NCI-H2227 (cell line): ENCODE results near the gene ARHGEF39.

ENCODE experiments used
- DNase-seq: peaks from one replicate; lab custom pipeline; 2025; ENCODE audit not compliant: unreplicated experiment; lab: John Stamatoyannopoulos, UW

ARHGEF39 gene

DNA sequence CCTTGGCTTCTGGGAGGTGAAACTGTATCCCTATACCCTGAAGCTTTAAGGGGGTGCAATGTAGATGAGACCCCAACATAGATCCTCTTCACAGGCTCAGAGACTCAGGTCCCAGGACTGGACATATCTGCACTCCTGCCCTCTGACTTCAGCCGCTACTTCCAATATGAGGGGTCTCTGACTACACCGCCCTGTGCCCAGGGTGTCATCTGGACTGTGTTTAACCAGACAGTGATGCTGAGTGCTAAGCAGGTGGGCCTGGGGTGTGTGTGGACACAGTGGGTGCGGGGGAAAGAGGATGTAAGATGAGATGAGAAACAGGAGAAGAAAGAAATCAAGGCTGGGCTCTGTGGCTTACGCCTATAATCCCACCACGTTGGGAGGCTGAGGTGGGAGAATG lies 14.1 kb upstream of the ARHGEF39 start:
- no peak for DNase-seq

DNA sequence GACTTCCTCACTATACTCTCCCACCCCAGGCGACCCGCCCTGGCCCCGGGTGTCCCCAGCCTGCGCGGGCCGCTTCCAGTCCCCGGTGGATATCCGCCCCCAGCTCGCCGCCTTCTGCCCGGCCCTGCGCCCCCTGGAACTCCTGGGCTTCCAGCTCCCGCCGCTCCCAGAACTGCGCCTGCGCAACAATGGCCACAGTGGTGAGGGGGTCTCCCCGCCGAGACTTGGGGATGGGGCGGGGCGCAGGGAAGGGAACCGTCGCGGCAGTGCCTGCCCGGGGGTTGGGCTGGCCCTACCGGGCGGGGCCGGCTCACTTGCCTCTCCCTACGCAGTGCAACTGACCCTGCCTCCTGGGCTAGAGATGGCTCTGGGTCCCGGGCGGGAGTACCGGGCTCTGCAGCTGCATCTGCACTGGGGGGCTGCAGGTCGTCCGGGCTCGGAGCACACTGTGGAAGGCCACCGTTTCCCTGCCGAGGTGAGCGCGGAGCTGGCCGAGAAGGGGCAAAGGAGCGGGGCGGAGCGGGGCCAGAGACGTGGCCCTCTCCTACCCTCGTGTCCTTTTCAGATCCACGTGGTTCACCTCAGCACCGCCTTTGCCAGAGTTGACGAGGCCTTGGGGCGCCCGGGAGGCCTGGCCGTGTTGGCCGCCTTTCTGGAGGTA lies 10.9 kb upstream of the ARHGEF39 start:
- DNase-seq = peak; percentile 84

GRCh38 chr9:35675204-35675603 lies 10.2 kb upstream of the ARHGEF39 start:
- no peak for DNase-seq

DNA sequence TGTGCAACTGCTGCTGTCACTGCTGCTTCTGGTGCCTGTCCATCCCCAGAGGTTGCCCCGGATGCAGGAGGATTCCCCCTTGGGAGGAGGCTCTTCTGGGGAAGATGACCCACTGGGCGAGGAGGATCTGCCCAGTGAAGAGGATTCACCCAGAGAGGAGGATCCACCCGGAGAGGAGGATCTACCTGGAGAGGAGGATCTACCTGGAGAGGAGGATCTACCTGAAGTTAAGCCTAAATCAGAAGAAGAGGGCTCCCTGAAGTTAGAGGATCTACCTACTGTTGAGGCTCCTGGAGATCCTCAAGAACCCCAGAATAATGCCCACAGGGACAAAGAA lies 9.0 kb upstream of the ARHGEF39 start:
- no peak for DNase-seq

DNA sequence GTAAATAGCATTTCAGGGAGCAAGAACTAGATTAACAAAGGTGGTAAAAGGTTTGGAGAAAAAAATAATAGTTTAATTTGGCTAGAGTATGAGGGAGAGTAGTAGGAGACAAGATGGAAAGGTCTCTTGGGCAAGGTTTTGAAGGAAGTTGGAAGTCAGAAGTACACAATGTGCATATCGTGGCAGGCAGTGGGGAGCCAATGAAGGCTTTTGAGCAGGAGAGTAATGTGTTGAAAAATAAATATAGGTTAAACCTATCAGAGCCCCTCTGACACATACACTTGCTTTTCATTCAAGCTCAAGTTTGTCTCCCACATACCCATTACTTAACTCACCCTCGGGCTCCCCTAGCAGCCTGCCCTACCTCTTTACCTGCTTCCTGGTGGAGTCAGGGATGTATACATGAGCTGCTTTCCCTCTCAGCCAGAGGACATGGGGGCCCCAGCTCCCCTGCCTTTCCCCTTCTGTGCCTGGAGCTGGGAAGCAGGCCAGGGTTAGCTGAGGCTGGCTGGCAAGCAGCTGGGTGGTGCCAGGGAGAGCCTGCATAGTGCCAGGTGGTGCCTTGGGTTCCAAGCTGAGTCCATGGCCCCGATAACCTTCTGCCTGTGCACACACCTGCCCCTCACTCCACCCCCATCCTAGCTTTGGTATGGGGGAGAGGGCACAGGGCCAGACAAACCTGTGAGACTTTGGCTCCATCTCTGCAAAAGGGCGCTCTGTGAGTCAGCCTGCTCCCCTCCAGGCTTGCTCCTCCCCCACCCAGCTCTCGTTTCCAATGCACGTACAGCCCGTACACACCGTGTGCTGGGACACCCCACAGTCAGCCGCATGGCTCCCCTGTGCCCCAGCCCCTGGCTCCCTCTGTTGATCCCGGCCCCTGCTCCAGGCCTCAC lies 8.4 kb upstream of the ARHGEF39 start, which contains the start of gene CA9:
Gene CA9 (plus strand): TSS at position 797 of the 893 bp plus-strand sequence. CDS start 32 bp downstream, at position 829.
- DNase-seq = no peak

GRCh38 chr9:35669331-35670145 lies 4.5 kb upstream of the ARHGEF39 start:
- DNase-seq = no peak

DNA sequence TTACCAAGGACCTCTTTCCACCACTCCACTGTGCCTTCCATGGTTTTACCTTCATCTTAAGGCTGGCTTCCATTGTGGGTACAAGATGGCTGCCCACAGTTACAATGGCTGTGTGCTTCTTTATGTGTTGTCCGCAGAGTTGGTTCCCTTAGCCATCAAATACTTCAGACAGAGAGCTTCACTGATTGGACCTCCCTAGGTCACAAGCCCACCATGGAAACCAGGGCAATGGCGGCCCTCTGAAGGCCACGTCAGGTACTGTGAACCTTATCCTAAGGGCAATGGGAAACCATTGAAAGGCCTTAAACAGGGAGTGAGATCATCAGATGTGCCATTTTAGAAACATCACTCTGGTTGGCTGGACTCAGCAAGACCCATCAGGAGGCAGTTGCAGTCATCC lies 2.9 kb upstream of the ARHGEF39 start:
- DNase-seq = no peak

- DNase-seq = no peak
These were observed 1.6 kb upstream of the ARHGEF39 start for GRCh38 chr9:35666549-35666948.

DNA sequence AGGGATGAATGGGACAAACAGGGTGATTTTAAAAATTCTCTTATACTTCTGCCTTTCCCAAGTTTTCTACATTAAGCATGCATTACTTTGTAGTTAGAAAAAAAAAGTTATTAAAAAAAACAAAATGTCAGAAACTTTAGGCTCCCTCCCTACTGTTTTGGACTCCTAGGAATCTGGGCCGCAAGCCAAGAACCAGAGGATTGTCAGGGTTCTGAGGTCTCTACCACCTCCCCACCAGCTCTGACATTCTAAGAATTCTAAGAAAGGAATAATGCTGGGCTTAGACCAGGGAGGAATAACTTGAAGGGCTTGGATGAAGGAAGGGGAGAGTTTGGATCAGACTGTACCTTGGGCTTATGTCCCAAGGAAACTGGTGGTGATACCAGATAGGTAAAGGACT lies 1.1 kb upstream of the ARHGEF39 start:
- no peak for DNase-seq

GRCh38 chr9:35665471-35665818 lies 450 bp upstream of the ARHGEF39 start:
- DNase-seq = no peak

GRCh38 chr9:35662437-35662836 lies 2.6 kb downstream of the ARHGEF39 start:
- DNase-seq = no peak

DNA sequence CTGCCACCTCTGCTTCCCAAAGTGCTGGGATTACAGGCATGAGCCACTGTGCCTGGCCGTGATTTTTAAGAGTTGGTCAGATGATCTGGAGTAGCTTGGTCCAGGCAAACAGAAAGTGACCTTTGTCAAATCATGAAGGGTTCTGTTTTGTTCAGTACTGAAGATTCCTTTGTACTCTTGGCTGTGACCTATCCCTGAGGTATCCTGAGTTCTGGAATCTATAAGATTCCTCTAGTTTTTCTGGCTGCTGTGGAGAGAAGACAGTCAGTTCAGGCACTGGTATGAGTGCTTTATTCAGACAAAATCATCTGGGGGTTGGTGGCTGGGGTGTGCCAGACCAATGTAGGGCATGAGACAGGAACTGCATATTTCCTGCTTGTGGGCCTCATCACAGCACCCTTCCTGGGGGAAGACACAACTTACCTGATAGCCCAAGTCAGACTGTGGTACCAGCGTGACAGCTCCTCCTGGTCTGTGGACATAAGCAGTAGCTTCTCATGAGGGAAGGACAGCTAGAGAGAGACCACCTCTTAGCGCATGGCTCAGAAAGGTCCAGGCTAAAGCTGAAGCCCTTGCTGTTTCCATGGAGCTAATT lies 3.1 kb downstream of the ARHGEF39 start:
- no peak for DNase-seq

DNA sequence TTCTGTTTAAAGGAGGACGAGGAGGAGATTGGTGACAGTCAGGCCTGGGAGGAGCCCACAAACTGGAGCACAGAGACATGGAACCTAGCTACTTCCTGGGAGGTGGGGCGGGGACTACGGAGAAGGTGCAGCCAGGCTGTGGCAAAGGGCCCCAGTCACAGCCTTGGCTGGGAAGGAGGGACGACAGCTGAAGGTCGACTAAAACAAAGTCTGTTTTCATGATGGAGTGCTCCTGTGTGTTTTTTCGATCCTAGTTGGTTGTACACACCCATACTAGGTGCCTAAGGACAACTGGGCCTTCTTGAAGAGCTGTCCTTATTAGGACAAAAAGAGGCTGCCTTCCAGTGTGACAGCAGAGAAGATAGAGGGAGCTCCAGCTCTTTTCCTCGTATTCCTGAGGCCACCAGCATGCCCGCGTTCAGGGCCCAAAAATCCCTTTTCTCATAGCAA lies 4.0 kb downstream of the ARHGEF39 start:
- no peak for DNase-seq

- DNase-seq = no peak
These were observed 5.7 kb downstream of the ARHGEF39 start for GRCh38 chr9:35659340-35659739.

- peak; percentile 40 for DNase-seq
These were observed 6.1 kb downstream of the ARHGEF39 start for GRCh38 chr9:35658968-35659220.

DNA sequence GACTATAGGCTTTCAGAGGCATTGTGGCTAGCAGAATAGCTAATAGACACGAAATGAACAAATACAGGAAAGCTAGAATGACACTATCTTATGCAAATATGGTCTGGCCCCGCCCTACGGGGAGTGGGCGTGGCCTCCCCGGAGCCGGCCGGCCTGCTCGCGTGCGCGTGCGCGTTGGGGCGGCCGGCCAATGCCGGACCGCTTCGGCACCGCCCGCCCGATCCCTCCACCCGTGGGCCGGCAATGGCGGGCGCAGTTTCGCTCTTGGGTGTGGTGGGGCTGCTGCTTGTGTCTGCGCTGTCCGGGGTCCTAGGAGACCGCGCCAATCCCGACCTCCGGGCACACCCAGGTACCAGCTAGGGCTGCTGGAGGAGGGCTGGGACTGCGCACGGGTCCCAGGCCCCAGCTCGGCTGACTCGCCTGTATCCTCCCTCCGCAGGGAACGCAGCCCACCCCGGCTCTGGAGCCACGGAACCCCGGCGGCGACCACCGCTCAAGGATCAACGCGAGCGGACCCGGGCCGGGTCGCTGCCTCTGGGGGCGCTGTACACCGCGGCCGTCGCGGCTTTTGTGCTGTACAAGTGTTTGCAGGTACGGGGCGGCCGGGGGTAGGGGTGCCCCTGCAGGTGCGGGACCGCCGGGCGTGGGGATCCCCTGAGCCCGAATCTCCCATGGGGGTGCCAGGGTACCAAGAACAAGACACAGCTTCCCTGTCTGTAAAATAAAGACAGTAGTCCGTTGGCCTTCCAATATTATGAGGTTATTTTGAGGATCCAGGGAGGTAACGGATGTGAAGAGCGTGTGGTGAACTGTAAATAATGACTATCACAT lies 6.6 kb downstream of the ARHGEF39 start, which contains the start of gene CCDC107:
Gene CCDC107 (plus strand): TSS at position 156 of the 831 bp plus-strand sequence. CDS start 88 bp downstream, at position 244.
- peak; percentile 85 for DNase-seq

DNA sequence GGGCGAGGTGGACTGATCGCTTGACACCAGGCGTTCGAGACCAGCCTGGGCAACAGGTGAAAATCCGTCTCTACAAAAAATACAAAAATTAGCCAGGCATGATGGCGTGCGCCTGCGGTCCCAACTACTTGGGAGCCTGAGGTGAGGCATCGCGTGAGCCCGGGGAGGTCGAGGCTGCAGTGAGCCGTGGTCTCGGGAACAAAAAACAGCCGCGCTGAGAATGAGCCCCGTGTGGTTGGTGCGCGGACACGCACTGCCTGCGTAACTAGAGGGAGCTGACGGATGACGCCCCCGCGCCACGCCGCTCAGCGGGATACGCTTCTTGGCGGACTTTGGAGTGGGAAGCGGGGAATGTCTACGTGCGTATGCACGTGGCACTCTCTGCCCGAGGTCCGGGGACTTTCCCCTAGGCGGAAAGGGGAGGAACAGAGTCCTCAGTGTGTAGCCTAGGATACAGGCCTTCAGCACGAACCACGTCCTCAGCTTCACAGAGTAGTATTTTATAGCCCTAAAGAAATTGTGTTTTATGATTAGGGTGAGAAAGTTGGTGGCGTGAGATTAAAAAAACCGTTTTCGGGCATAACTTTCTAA lies 7.4 kb downstream of the ARHGEF39 start, which contains the start of gene RMRP:
Gene RMRP (minus strand): TSS at position 474 of the 591 bp plus-strand sequence.
- DNase-seq = peak; percentile 97

GRCh38 chr9:35656831-35657545 lies 8.0 kb downstream of the ARHGEF39 start:
- DNase-seq = peak; percentile 69

DNA sequence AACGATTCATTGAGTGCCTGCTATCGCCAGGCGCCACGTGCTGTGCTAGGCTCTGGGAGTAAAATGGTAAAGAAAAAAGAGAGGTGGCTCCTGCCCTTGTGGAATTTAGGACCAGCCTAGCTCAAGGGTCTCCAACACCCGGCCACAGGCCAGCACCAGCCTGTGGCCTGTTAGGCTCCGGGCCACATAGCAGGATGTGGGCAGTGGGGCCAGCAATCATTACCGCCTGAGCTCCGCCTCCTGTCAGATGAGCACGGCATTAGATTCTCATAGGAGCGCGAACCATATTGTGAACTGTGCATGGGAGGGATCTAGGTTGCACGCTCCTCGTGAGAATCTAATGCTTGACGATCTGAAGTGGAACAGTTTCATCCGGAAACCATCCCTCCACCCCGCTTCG lies 8.6 kb downstream of the ARHGEF39 start:
- peak; percentile 53 for DNase-seq
